K562 (cell line): ENCODE measurements around the gene TMEM222. TPM values are rescaled to one million over a fixed set of nuclear protein-coding genes. Genes with fewer than 3 reads are reported as not detected.

ENCODE experiments used
- ATF3 ChIP-seq, 2 experiments: fragments of 450-650 bp in 1 of 2; sonication (generic) in 1 of 2; formaldehyde crosslinking in 1 of 2; IDR thresholded peaks in 1 of 2; conservative IDR thresholded peaks in 1 of 2; 2 replicates each; pipeline versions ENCODE4 v1.6.1 to v1.8.1; 2016 to 2023; ENCODE audit warnings: mild to moderate bottlenecking in 2 of 2, moderate library complexity in 2 of 2, inconsistent platforms in 1 of 2, missing genetic modification reagents in 1 of 2
- CEBPB ChIP-seq: fragments of 450-650 bp; IDR thresholded peaks from 2 replicates; pipeline ENCODE4 v1.6.1; 2016; ENCODE audit warnings: missing genetic modification characterization, missing compliant biosample characterization
- FOXM1 ChIP-seq, 2 experiments: fragments of 450-650 bp in 1 of 2; sonication (generic) in 1 of 2; formaldehyde crosslinking in 1 of 2; IDR thresholded peaks; 2 replicates each; pipeline versions ENCODE4 v1.6.1 to v1.9.0; 2017 to 2022; ENCODE audit warnings: low read depth in 2 of 2, mild to moderate bottlenecking in 2 of 2, missing genetic modification reagents in 1 of 2, moderate library complexity in 1 of 2
- HMGXB4 ChIP-seq: sonication (generic); formaldehyde crosslinking; IDR thresholded peaks from 2 replicates; pipeline ENCODE4 v1.8.1; 2023; ENCODE audit warnings: mild to moderate bottlenecking, missing genetic modification reagents
- NRF1 ChIP-seq, 2 experiments: fragments of 450-650 bp; IDR thresholded peaks in 1 of 2; conservative IDR thresholded peaks in 1 of 2; 2 replicates each; pipeline ENCODE4 v1.6.1; 2014; ENCODE audit warnings: mild to moderate bottlenecking in 2 of 2
- POLR3G ChIP-seq: IDR thresholded peaks from 2 replicates; pipeline ENCODE4 v1.6.1; 2011; ENCODE audit not compliant: insufficient read length, insufficient replicate concordance; ENCODE audit errors: extremely low read depth
- RCOR1 ChIP-seq, 2 experiments: IDR thresholded peaks; 2 replicates each; pipeline ENCODE4 v1.6.1; 2012; ENCODE audit warnings: low read depth in 2 of 2, low read length in 2 of 2, borderline replicate concordance in 1 of 2, improper control_type of control experiment in 1 of 2
- SMAD3 ChIP-seq: fragments of 450-650 bp; formaldehyde crosslinking; conservative IDR thresholded peaks from 2 replicates; pipeline ENCODE4 v1.4.0; 2020; ENCODE audit warnings: mild to moderate bottlenecking
- SMARCB1 ChIP-seq: IDR thresholded peaks from 2 replicates; pipeline ENCODE4 v1.6.1; 2011; ENCODE audit warnings: improper control_type of control experiment, low read depth; ENCODE audit not compliant: insufficient read length
- TCF15 ChIP-seq: fragments of 250-450 bp; sonication (Bioruptor Pico); IDR thresholded peaks from 2 replicates; pipeline ENCODE4 v1.8.0; 2022; ENCODE audit warnings: moderate library complexity, mild to moderate bottlenecking, inconsistent platforms
- ZC3H4 ChIP-seq: sonication (generic); formaldehyde crosslinking; IDR thresholded peaks from 2 replicates; pipeline ENCODE4 v1.9.0; 2021; ENCODE audit warnings: missing genetic modification reagents, borderline replicate concordance
- ZNF57 ChIP-seq: fragments of 450-650 bp; formaldehyde crosslinking; IDR thresholded peaks from 2 replicates; pipeline ENCODE4 v1.4.0; 2020; ENCODE audit warnings: mild to moderate bottlenecking, moderate library complexity
- ZNF609 ChIP-seq: sonication (generic); formaldehyde crosslinking; IDR thresholded peaks from 2 replicates; pipeline ENCODE4 v1.8.1; 2023; ENCODE audit warnings: missing genetic modification reagents, mild to moderate bottlenecking, borderline replicate concordance
- polyA plus RNA-seq, 8 experiments: library from polyadenylated mRNA; depleted of rRNA in 4 of 8; stranded (reverse) in 5 of 8; unstranded in 3 of 8; fragments of >200 nt; fragmentation: Nextera tagmentation in 2 of 8; fragmentation: Illumina TruSeq in 1 of 8; extraction: Ambion mirVana in 2 of 8; extraction: Trizol in 1 of 8; gene quantifications; 2 replicates each; pipeline versions ENCODE4 v1.2.1 to v1.2.3, GENCODE V29; 2011 to 2014; ENCODE audit warnings: inconsistent platforms in 1 of 8, missing spikeins in 1 of 8
- total RNA-seq, 7 experiments: library from RNA; depleted of rRNA in 6 of 7; stranded (reverse); fragments of >200 nt in 6 of 7; fragmentation: Illumina TruSeq in 2 of 7; extraction: Trizol in 2 of 7; gene quantifications; 2 replicates each; pipeline versions ENCODE4 v1.2.1 to v1.2.3, GENCODE V29; 2011 to 2021; ENCODE audit warnings: low replicate concordance in 1 of 7

The TMEM222 gene
- total and polyA plus RNA-seq, 9 of the 15 experiments (the other 6 are each of a cell fraction or from before 2014, with no cell fraction given) = 6.9 to 48.0 (median 32.8) TPM

- TF ChIP-seq ZNF609 (CRISPR knock-in tag) (no peak), CEBPB (no peak), FOXM1 (IDR thresholded peaks at IDR 0.05; ENCODE audit: low read depth) (no peak), FOXM1 (CRISPR knock-in tag; IDR thresholded peaks at IDR 0.05; ENCODE audit: low read depth) (no peak), ZNF57 (no peak), SMAD3 (no peak), POLR3G (no peak), TCF15 (CRISPR knock-in tag) (no peak), SMARCB1 (no peak), NRF1 (conservative IDR thresholded peaks at IDR 0.05 in 1 of 2, IDR thresholded peaks at IDR 0.05 in 1 of 2) (no peak), ATF3 (IDR thresholded peaks at IDR 0.05) (no peak), ATF3 (CRISPR knock-in tag; conservative IDR thresholded peaks at IDR 0.05) (no peak), HMGXB4 (CRISPR knock-in tag) (no peak), ZC3H4 (0 out of 2 replicates have a peak, but pooled peaks have one; percentile 36), RCOR1 (IDR thresholded peaks at IDR 0.05; ENCODE audit: borderline replicate concordance in 1 of 2, low read depth in 2 of 2, low read length in 2 of 2) (no peak)
Measured at GRCh38 chr1:27322569-27323240, 742 bp downstream of the TMEM222 start (continued).
